Mesenchymal stem cell (in vitro differentiated cells and primary cell): ENCODE data around the gene ZNF584.

ENCODE experiments used
- DNase-seq: peaks from one replicate; pipeline ENCODE4 v3.0.0-alpha.2; 2013
- H2AFZ ChIP-seq: one replicate; pipeline ENCODE4 v1.6.1; 2013; ENCODE audit warnings: low read depth, mild to moderate bottlenecking, control low read depth, inconsistent platforms, low read length, moderate library complexity
- H2AK5ac ChIP-seq: 2 replicates; pipeline ENCODE4 v1.6.1; 2013; ENCODE audit warnings: low read length, moderate library complexity, mild to moderate bottlenecking, inconsistent platforms; ENCODE audit not compliant: severe bottlenecking
- H2BK120ac ChIP-seq: one replicate; pipeline ENCODE4 v1.6.1; 2013; ENCODE audit warnings: low read depth, mild to moderate bottlenecking, inconsistent platforms, low read length, moderate library complexity
- H2BK12ac ChIP-seq, 2 experiments: one replicate each; pipeline ENCODE4 v1.6.1; 2013; ENCODE audit warnings: inconsistent platforms in 2 of 2, low read length in 2 of 2, mild to moderate bottlenecking in 2 of 2, moderate library complexity in 2 of 2, control low read depth in 1 of 2
- H2BK15ac ChIP-seq: one replicate; pipeline ENCODE4 v1.6.1; 2013; ENCODE audit warnings: mild to moderate bottlenecking, low read depth, inconsistent platforms; ENCODE audit not compliant: poor library complexity, severe bottlenecking
- H2BK5ac ChIP-seq: 2 replicates; pipeline ENCODE4 v1.6.1; 2013; ENCODE audit warnings: low read depth, mild to moderate bottlenecking, low read length, control low read depth, inconsistent platforms; ENCODE audit not compliant: poor library complexity, severe bottlenecking
- H3K14ac ChIP-seq, 2 experiments: one replicate each; pipeline ENCODE4 v1.6.1; 2013; ENCODE audit warnings: inconsistent platforms in 2 of 2, low read length in 2 of 2, control low read depth in 1 of 2, mild to moderate bottlenecking in 1 of 2, moderate library complexity in 1 of 2
- H3K18ac ChIP-seq, 2 experiments: one replicate each; pipeline ENCODE4 v1.6.1; 2013; ENCODE audit warnings: inconsistent platforms in 2 of 2, low read length in 2 of 2, control low read depth in 1 of 2, low read depth in 1 of 2, mild to moderate bottlenecking in 1 of 2
- H3K23ac ChIP-seq, 2 experiments: one replicate each; pipeline ENCODE4 v1.6.1; 2013; ENCODE audit warnings: inconsistent platforms in 2 of 2, low read length in 2 of 2, mild to moderate bottlenecking in 2 of 2, moderate library complexity in 2 of 2, control low read depth in 1 of 2
- H3K27ac ChIP-seq: 2 replicates; pipeline ENCODE4 v1.5.1; 2013; ENCODE audit warnings: mild to moderate bottlenecking, moderate library complexity, low read length, control low read depth, inconsistent platforms; ENCODE audit not compliant: poor library complexity, severe bottlenecking
- H3K27me3 ChIP-seq, 2 experiments: 2 replicates each; pipeline versions ENCODE4 v1.6.1 to v1.7.0; 2013; ENCODE audit warnings: low read length in 2 of 2, mild to moderate bottlenecking in 2 of 2, moderate library complexity in 2 of 2, control low read depth in 1 of 2, inconsistent platforms in 1 of 2; ENCODE audit not compliant: control insufficient read depth in 1 of 2, insufficient read depth in 1 of 2
- H3K36me3 ChIP-seq, 2 experiments: 2 replicates each; pipeline versions ENCODE4 v1.6.1 to v1.7.0; 2013; ENCODE audit warnings: low read length in 2 of 2, control low read depth in 1 of 2, inconsistent platforms in 1 of 2, low read depth in 1 of 2, mild to moderate bottlenecking in 1 of 2; ENCODE audit not compliant: insufficient read depth in 2 of 2, control insufficient read depth in 1 of 2
- H3K4ac ChIP-seq, 2 experiments: one replicate each; pipeline ENCODE4 v1.6.1; 2013; ENCODE audit warnings: inconsistent platforms in 2 of 2, low read length in 2 of 2, mild to moderate bottlenecking in 2 of 2, moderate library complexity in 2 of 2, control low read depth in 1 of 2, low read depth in 1 of 2
- H3K4me1 ChIP-seq: 2 replicates; pipeline ENCODE4 v1.6.1; 2013; ENCODE audit warnings: low read depth, low read length, control low read depth; ENCODE audit not compliant: control insufficient read depth, insufficient read depth
- H3K4me2 ChIP-seq: 2 replicates; pipeline ENCODE4 v1.6.1; 2013; ENCODE audit warnings: low read length, mild to moderate bottlenecking, inconsistent platforms; ENCODE audit not compliant: poor library complexity, severe bottlenecking
- H3K4me3 ChIP-seq, 2 experiments: 2 replicates each; pipeline versions ENCODE4 v1.5.1 to v1.7.0; 2013; ENCODE audit warnings: low read length in 2 of 2, mild to moderate bottlenecking in 2 of 2, control low read depth in 1 of 2, low read depth in 1 of 2; ENCODE audit not compliant: insufficient read depth in 1 of 2
- H3K79me1 ChIP-seq: replicated peaks from 2 replicates; pipeline ENCODE4 v1.6.1; 2013; ENCODE audit warnings: mild to moderate bottlenecking, control low read depth, low read length, inconsistent platforms; ENCODE audit not compliant: poor library complexity, severe bottlenecking
- H3K9ac ChIP-seq: 2 replicates; pipeline ENCODE4 v1.7.0; 2013; ENCODE audit warnings: mild to moderate bottlenecking, low read length, moderate library complexity
- H3K9me3 ChIP-seq: 2 replicates; pipeline ENCODE4 v1.7.0; 2013; ENCODE audit warnings: mild to moderate bottlenecking, low read length; ENCODE audit not compliant: control insufficient read depth
- H4K8ac ChIP-seq: one replicate; pipeline ENCODE4 v1.6.1; 2013; ENCODE audit warnings: inconsistent platforms, mild to moderate bottlenecking, low read length, moderate library complexity
- H4K91ac ChIP-seq: one replicate; pipeline ENCODE4 v1.6.1; 2013; ENCODE audit warnings: mild to moderate bottlenecking, low read length, inconsistent platforms
- WGBS: methylation state at CpG from one replicate; pipeline ENCODE4 v1.1.7; 2013; ENCODE audit warnings: mixed read lengths; 5-methylcytosine and 5-hydroxymethylcytosine counted together

The ZNF584 gene

DNA sequence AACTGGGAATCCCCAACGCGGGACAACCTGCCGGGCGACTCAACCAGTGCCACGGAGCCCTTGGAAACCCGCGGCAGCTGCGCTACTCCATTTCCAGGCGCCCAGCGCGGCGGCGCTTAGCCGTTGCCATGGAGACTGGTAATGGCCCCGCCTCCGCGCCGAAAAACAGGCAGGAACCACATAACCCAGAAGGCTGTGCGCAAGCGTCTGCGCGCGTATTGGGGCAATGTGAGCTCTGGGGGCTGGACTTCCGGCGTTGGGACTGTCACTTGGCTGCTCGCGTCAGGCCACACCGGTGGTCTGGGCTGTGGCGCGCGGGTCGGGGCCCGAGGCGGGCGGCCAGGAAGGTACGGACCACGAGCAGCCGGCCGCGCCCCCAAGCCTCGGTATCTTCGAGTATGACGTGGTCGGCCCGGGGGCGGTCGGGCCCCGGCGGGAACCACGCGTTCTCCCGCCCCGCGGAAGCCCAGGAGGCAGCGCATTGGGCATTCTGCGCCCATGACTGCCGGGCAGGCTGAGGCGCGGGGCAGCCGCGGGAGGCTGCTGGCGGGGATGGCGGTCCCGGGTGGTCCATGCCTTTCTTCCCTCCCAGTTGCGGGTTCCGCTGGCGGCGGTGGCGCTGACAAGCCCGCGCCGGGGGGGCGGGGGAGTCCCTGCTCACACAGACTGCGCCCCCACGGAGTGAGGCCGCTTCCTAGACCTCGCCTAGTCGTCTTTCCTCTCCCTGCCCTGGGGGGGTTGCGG, 43.1 kb downstream of the ZNF584 start, which contains the start of gene ZNF324B:
Gene ZNF324B, plus strand, starts transcription at position 265 of the 744 bp plus-strand sequence. CDS start 2,080 bp downstream, outside the sequence.
- under 1% methylated on average over 77 of the region's 79 CpGs for WGBS
- Histone ChIP-seq H3K18ac (peak within 1 kb of the TSS; percentile 37 to 45), H3K27me3 (no peaks in the 10 kb centered on the region), H3K9ac (peak within 1 kb of the TSS; percentile 88), H3K27ac (no peak within 1 kb of the TSS), H3K4ac (no peak within 1 kb of the TSS), H3K23ac (peak within 1 kb of the TSS in 1 of 2 experiments; percentile 27), H4K91ac (no peak within 1 kb of the TSS), H2BK120ac (no peak within 1 kb of the TSS), H3K79me1 (peaks cover 10% of the 10 kb centered on the region), H3K9me3 (no peaks in the 10 kb centered on the region), H2AFZ (peak within 1 kb of the TSS; percentile 83), H3K4me2 (peak within 1 kb of the TSS; percentile 99), H2BK5ac (no peak within 1 kb of the TSS), H2BK15ac (no peak within 1 kb of the TSS), H3K4me3 (peak within 1 kb of the TSS; percentile 84 to 88), H2AK5ac (no peak within 1 kb of the TSS), H2BK12ac (no peak within 1 kb of the TSS), H3K4me1 (peaks cover 5% of the 10 kb centered on the region), H3K36me3 (peaks cover 20 to 27% of the 10 kb centered on the region in 2 experiments), H3K14ac (peak within 1 kb of the TSS in 1 of 2 experiments; percentile 6), H4K8ac (peak within 1 kb of the TSS; percentile 27)
- DNase-seq = peak; percentile 97

DNA sequence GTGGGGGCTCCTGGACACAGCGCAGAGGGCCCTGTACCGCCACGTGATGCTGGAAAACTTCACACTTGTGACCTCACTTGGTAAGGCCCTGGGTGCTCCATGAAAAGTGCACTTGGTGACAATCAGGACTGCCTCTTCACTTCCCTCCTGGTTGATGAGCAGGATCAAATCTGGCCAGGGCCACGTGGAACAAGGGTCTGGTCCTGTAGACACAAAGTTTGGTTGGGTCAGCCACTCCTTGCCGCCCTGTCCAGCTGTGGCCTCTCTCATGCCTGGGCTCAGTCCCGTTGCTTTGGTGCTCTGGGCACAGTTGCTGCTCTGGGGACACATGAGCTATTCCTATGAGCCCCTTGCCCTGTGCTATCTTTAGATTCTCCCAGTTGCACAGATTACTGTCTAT, 45.3 kb downstream of the ZNF584 start:
- Histone ChIP-seq H2BK5ac (no peak overlapping the region), H3K4me3 (no peak overlapping the region), H2AFZ (no peak overlapping the region), H3K4me2 (no peak overlapping the region), H3K79me1 (peaks cover 15% of the 10 kb centered on the region), H3K36me3 (peaks cover 32 to 37% of the 10 kb centered on the region in 2 experiments), H3K18ac (no peak overlapping the region), H4K91ac (no peak overlapping the region), H3K27me3 (no peaks in the 10 kb centered on the region), H2BK15ac (no peak overlapping the region), H3K4me1 (peaks cover 5% of the 10 kb centered on the region), H2BK120ac (no peak overlapping the region), H3K14ac (no peak overlapping the region), H3K27ac (no peak overlapping the region), H3K4ac (no peak overlapping the region), H2BK12ac (no peak overlapping the region), H2AK5ac (no peak overlapping the region), H3K9ac (no peak overlapping the region), H4K8ac (no peak overlapping the region), H3K9me3 (no peaks in the 10 kb centered on the region), H3K23ac (no peak overlapping the region)
- 94% methylated on average over 6 of the region's 6 CpGs for WGBS
- DNase-seq = no peak

DNA sequence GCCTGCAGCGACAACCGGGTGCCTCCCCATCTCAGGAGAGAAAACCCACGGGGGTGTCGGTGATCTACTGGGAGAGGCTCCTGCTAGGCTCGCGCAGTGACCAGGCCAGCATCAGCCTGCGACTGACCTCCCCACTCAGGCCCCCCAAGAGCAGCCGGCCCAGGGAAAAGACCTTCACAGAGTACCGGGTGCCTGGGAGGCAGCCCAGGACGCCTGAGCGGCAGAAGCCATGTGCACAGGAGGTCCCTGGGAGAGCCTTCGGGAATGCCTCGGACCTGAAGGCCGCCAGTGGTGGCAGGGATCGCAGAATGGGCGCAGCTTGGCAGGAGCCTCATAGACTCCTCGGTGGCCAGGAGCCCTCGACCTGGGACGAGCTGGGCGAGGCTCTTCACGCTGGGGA, 46.9 kb downstream of the ZNF584 start:
- H3K27ac ChIP-seq = no peak overlapping the region
- no peak overlapping the region for H3K4me3 ChIP-seq
- no peak overlapping the region for H2AFZ ChIP-seq
- no peak overlapping the region for H3K18ac ChIP-seq
- H3K23ac ChIP-seq = no peak overlapping the region
- H3K36me3 ChIP-seq = peaks cover 35 to 37% of the 10 kb centered on the region in 2 experiments
- H2AK5ac ChIP-seq = no peak overlapping the region
- no peak overlapping the region for H2BK5ac ChIP-seq
- no peak overlapping the region for H2BK15ac ChIP-seq
- no peaks in the 10 kb centered on the region for H3K27me3 ChIP-seq
- no peak overlapping the region for H3K4ac ChIP-seq
- peaks cover 5% of the 10 kb centered on the region for H3K4me1 ChIP-seq
- no peak overlapping the region for H3K9ac ChIP-seq
- peaks cover 15% of the 10 kb centered on the region for H3K79me1 ChIP-seq
- no peak overlapping the region for H4K91ac ChIP-seq
- no peak overlapping the region for H2BK120ac ChIP-seq
- WGBS = 97% methylated on average over 11 of the region's 21 CpGs
- no peak overlapping the region for H3K14ac ChIP-seq
- no peak overlapping the region for H2BK12ac ChIP-seq
- no peak overlapping the region for H3K4me2 ChIP-seq
- DNase-seq = no peak
- no peak overlapping the region for H4K8ac ChIP-seq
- no peaks in the 10 kb centered on the region for H3K9me3 ChIP-seq

DNA sequence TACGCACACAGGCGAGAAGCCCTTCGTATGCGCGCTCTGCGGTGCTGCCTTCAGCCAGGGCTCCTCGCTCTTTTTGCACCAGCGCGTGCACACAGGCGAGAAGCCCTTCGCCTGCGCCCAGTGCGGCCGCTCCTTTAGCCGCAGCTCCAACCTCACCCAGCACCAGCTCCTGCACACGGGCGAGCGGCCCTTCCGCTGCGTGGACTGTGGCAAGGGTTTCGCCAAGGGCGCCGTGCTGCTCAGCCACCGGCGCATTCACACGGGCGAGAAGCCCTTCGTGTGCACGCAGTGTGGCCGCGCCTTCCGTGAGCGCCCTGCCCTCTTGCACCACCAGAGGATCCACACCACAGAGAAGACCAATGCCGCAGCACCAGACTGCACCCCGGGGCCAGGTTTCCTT, 47.7 kb downstream of the ZNF584 start:
- H3K9ac ChIP-seq = no peak overlapping the region
- H3K4me2 ChIP-seq = no peak overlapping the region
- H3K4me3 ChIP-seq = no peak overlapping the region
- no peak overlapping the region for H2BK12ac ChIP-seq
- H3K36me3 ChIP-seq = peaks cover 35 to 37% of the 10 kb centered on the region in 2 experiments
- no peak overlapping the region for H3K14ac ChIP-seq
- H3K4me1 ChIP-seq = peaks cover 3% of the 10 kb centered on the region
- H2BK15ac ChIP-seq = no peak overlapping the region
- H2BK5ac ChIP-seq = no peak overlapping the region
- H3K27ac ChIP-seq = no peak overlapping the region
- no peaks in the 10 kb centered on the region for H3K9me3 ChIP-seq
- H2AFZ ChIP-seq = no peak overlapping the region
- no peak overlapping the region for H4K91ac ChIP-seq
- no peak overlapping the region for H4K8ac ChIP-seq
- DNase-seq = no peak
- H2AK5ac ChIP-seq = no peak overlapping the region
- 96% methylated on average over 31 of the region's 35 CpGs for WGBS
- H3K23ac ChIP-seq = no peak overlapping the region
- no peak overlapping the region for H2BK120ac ChIP-seq
- H3K18ac ChIP-seq = no peak overlapping the region
- peaks cover 15% of the 10 kb centered on the region for H3K79me1 ChIP-seq
- no peak overlapping the region for H3K4ac ChIP-seq
- no peaks in the 10 kb centered on the region for H3K27me3 ChIP-seq
